Uterus (tissue), 4 donors: Measurements from ENCODE around the gene L1CAM. TPM values are rescaled to one million over a fixed set of nuclear protein-coding genes. Genes with fewer than 3 reads are reported as not detected.

ENCODE experiments used
- DNase-seq, 2 donors: peaks; one replicate each; pipeline ENCODE4 v3.0.0-alpha.2; 2019 to 2020
- H3K27ac ChIP-seq, 2 donors: fragments of 200-600 bp; sonication (generic); 1 replicate in 1 of 2; 2 replicates in 1 of 2; pipeline ENCODE4 v1.5.1; 2016 to 2018
- H3K27me3 ChIP-seq, 2 donors: fragments of 200-600 bp; sonication (generic); one replicate each; pipeline ENCODE4 v1.5.1; 2018 to 2019; ENCODE audit warnings: control low read depth in 1 of 2
- H3K36me3 ChIP-seq, 2 donors: fragments of 200-600 bp; sonication (generic); one replicate each; pipeline ENCODE4 v1.5.1; 2019; ENCODE audit warnings: control low read depth in 1 of 2
- H3K4me1 ChIP-seq, 2 donors: fragments of 200-600 bp; sonication (generic); one replicate each; pipeline ENCODE4 v1.5.1; 2018 to 2019; ENCODE audit warnings: control low read depth in 1 of 2
- H3K4me3 ChIP-seq, 2 donors: fragments of 200-600 bp; sonication (generic); 1 replicate in 1 of 2; 2 replicates in 1 of 2; pipeline ENCODE4 v1.5.1; 2018 to 2019; ENCODE audit warnings: mild to moderate bottlenecking in 1 of 2
- H3K9me3 ChIP-seq, 2 donors: fragments of 200-600 bp; sonication (generic); one replicate each; pipeline ENCODE4 v1.5.1; 2019; ENCODE audit warnings: control low read depth in 1 of 2
- CTCF ChIP-seq, 4 experiments: fragments of 200-600 bp in 2 of 4; fragments of 450-650 bp in 2 of 4; sonication (generic) in 2 of 4; IDR thresholded peaks; one replicate each; pipeline ENCODE4 v1.5.1; 2016 to 2019; ENCODE audit warnings: antibody characterized with exemption in 4 of 4, mild to moderate bottlenecking in 2 of 4, moderate library complexity in 1 of 4
- POLR2A ChIP-seq, 2 donors: fragments of 450-650 bp; IDR thresholded peaks; one replicate each; pipeline ENCODE4 v1.6.1; 2016; ENCODE audit warnings: antibody characterized with exemption in 2 of 2, mild to moderate bottlenecking in 1 of 2, moderate library complexity in 1 of 2
- intact Hi-C: fragments of 100-400 bp; cut with DNase I; formaldehyde crosslinking; loops from one replicate; pipeline ENCODE4 v1.15.1; 2023; ENCODE audit warnings: low total_unique reads
- total RNA-seq, 4 donors: library from RNA; depleted of rRNA in 3 of 4; stranded (reverse); fragments of >200 nt in 3 of 4; gene quantifications; one replicate each; pipeline versions ENCODE4 v1.1.0 to v1.2.4, GENCODE V29; 2014 to 2023
- donor health status: DM: yes; HTN: yes; CAD: no.

L1CAM gene
- total RNA-seq, 4 donors from 2014 or later, result 0.26 to 5.1 (median 2.8) TPM; not detected in 1

GRCh38 chrX:153888344-153888743 lies 2.4 kb upstream of the L1CAM start:
- Histone ChIP-seq H3K36me3 (no peaks in the 10 kb centered on the region), H3K9me3 (no peaks in the 10 kb centered on the region), H3K4me1 (peaks cover 0 to 4% of the 10 kb centered on the region in 2 donors), H3K27ac (no peak overlapping the region), H3K4me3 (no peak overlapping the region), H3K27me3 (peaks cover 0 to 19% of the 10 kb centered on the region in 2 donors)
- intact Hi-C loops, result no loop called here
- TF ChIP-seq CTCF (IDR thresholded peaks at IDR 0.05) (no peak), POLR2A (IDR thresholded peaks at IDR 0.05) (no peak)
- DNase-seq, result no peak

- Histone ChIP-seq H3K4me3 (no peak overlapping the region), H3K27me3 (peaks cover 0 to 29% of the 10 kb centered on the region in 2 donors), H3K4me1 (peaks cover 0 to 4% of the 10 kb centered on the region in 2 donors), H3K27ac (no peak overlapping the region), H3K9me3 (no peaks in the 10 kb centered on the region), H3K36me3 (no peaks in the 10 kb centered on the region)
- intact Hi-C loops, result no loop called here
- TF ChIP-seq CTCF (IDR thresholded peaks at IDR 0.05) (no peak), POLR2A (IDR thresholded peaks at IDR 0.05) (no peak)
- DNase-seq, result no peak
These were observed 1.4 kb upstream of the L1CAM start for GRCh38 chrX:153887385-153887784.

GRCh38 chrX:153886915-153887314 lies 942 bp upstream of the L1CAM start:
- TF ChIP-seq POLR2A (IDR thresholded peaks at IDR 0.05) (no peak), CTCF (IDR thresholded peaks at IDR 0.05) (no peak)
- no peak for DNase-seq
- Histone ChIP-seq H3K4me1 (peaks cover 0 to 4% of the 10 kb centered on the region in 2 donors), H3K4me3 (no peak overlapping the region), H3K9me3 (no peaks in the 10 kb centered on the region), H3K27ac (no peak overlapping the region), H3K36me3 (no peaks in the 10 kb centered on the region), H3K27me3 (peaks cover 0 to 31% of the 10 kb centered on the region in 2 donors)
- intact Hi-C loops, result no loop called here

GRCh38 chrX:153885208-153885787 lies 675 bp downstream of the L1CAM start:
- Histone ChIP-seq H3K4me1 (peaks cover 0 to 4% of the 10 kb centered on the region in 2 donors), H3K4me3 (no peak overlapping the region), H3K27me3 (peaks cover 0 to 35% of the 10 kb centered on the region in 2 donors), H3K9me3 (no peaks in the 10 kb centered on the region), H3K36me3 (no peaks in the 10 kb centered on the region), H3K27ac (no peak overlapping the region)
- no peak for DNase-seq
- intact Hi-C loops, result no loop called here
- no peak for TF ChIP-seq POLR2A (IDR thresholded peaks at IDR 0.05)
- no peak for TF ChIP-seq CTCF (IDR thresholded peaks at IDR 0.05)

- H3K27ac ChIP-seq, result no peak overlapping the region
- H3K4me3 ChIP-seq, result no peak overlapping the region
- intact Hi-C loops, result no loop called here
- no peak for TF ChIP-seq CTCF (IDR thresholded peaks at IDR 0.05)
- TF ChIP-seq POLR2A (IDR thresholded peaks at IDR 0.05), result no peak
- no peak for DNase-seq
- peaks cover 0 to 35% of the 10 kb centered on the region in 2 donors for H3K27me3 ChIP-seq
- peaks cover 0 to 4% of the 10 kb centered on the region in 2 donors for H3K4me1 ChIP-seq
- no peaks in the 10 kb centered on the region for H3K36me3 ChIP-seq
- no peaks in the 10 kb centered on the region for H3K9me3 ChIP-seq
These were observed 1.4 kb downstream of the L1CAM start for GRCh38 chrX:153884590-153884989.
